ENCODE data around the gene MCCC1. TPM values are rescaled to one million over a fixed set of nuclear protein-coding genes. Genes with fewer than 3 reads are reported as not detected.
A peak's percentile ranks its signal among the peaks of the same experiment; 100 is the strongest.

MCCC1 gene
- total and polyA plus RNA-seq, 2 donors (not counting 1 experiment from before 2014, with no cell fraction given), result 12.9 to 36.3 TPM

GRCh38 chr3:183046883-183047282, 52.4 kb downstream of the MCCC1 start:
- Mint-ChIP-seq H3K9me3 (ENCODE audit: insufficient read depth) (no peaks in the 10 kb centered on the region), H3K4me1 (peaks cover 31% of the 10 kb centered on the region), H3K4me3 (no peak overlapping the region), H3K27ac (peak overlapping the region; percentile 33), H3K27me3 (no peaks in the 10 kb centered on the region)
- ChIA-PET POLR2A (interaction anchor here (0.6 kb wide), 1 partner anchor 1302 kb away, joined by 7 read pairs; no protein-coding TSS in a partner anchor), CTCF (no interaction called here)
- peak overlapping the region in 1 of 2 donors; percentile 43 for H3K27ac ChIP-seq (ENCODE audit: low read length in 2 of 2)
- peak overlapping the region; percentile 17 for H3K9ac ChIP-seq (ENCODE audit: low read length)
- no peaks in the 10 kb centered on the region for H4K20me1 ChIP-seq (ENCODE audit: control insufficient read depth, insufficient read depth, low read length, poor library complexity, severe bottlenecking)
- ATAC-seq (ENCODE audit: low read depth), result no peak
- H3K4me2 ChIP-seq (replicated peaks; ENCODE audit: low read depth, low read length, poor library complexity, severe bottlenecking), result peak overlapping the region; percentile 15
- H3K79me2 ChIP-seq (ENCODE audit: control insufficient read depth, insufficient read depth, low read length), result no peaks in the 10 kb centered on the region
- peaks cover 6 to 24% of the 10 kb centered on the region in 2 experiments for H3K36me3 ChIP-seq (replicated peaks in 1 of 2; ENCODE audit: control extremely low read depth in 1 of 2, control insufficient read depth in 1 of 2, extremely low read depth in 1 of 2, insufficient read depth in 2 of 2, low read length in 1 of 2)
- TF ChIP-seq, protein P1, sequence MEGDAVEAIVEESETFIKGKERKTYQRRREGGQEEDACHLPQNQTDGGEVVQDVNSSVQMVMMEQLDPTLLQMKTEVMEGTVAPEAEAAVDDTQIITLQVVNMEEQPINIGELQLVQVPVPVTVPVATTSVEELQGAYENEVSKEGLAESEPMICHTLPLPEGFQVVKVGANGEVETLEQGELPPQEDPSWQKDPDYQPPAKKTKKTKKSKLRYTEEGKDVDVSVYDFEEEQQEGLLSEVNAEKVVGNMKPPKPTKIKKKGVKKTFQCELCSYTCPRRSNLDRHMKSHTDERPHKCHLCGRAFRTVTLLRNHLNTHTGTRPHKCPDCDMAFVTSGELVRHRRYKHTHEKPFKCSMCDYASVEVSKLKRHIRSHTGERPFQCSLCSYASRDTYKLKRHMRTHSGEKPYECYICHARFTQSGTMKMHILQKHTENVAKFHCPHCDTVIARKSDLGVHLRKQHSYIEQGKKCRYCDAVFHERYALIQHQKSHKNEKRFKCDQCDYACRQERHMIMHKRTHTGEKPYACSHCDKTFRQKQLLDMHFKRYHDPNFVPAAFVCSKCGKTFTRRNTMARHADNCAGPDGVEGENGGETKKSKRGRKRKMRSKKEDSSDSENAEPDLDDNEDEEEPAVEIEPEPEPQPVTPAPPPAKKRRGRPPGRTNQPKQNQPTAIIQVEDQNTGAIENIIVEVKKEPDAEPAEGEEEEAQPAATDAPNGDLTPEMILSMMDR (IDR thresholded peaks at IDR 0.05), result no peak
- no peak for TF ChIP-seq EZH2 (IDR thresholded peaks at IDR 0.05; ENCODE audit: borderline replicate concordance, insufficient read depth, low read depth, low read length, poor library complexity, severe bottlenecking)
- 71% methylated on average over 1 of the region's 2 CpGs for WGBS (ENCODE audit: insufficient coverage)
- no peak overlapping the region for H3K4me3 ChIP-seq (ENCODE audit: control extremely low read depth in 1 of 5, extremely low read depth in 1 of 5, insufficient read depth in 1 of 5, low read depth in 2 of 5, low read length in 4 of 5)
- intact Hi-C loops (cut with micrococcal nuclease), result no loop called here
- no peaks in the 10 kb centered on the region for H3K9me3 ChIP-seq (ENCODE audit: control extremely low read depth in 1 of 3, control insufficient read depth in 2 of 3, insufficient read depth in 1 of 3, low read length in 2 of 3)
- H3K27me3 ChIP-seq (replicated peaks in 1 of 4; ENCODE audit: control extremely low read depth in 1 of 4, control insufficient read depth in 3 of 4, insufficient read depth in 4 of 4, low read length in 3 of 4), result no peaks in the 10 kb centered on the region
- peaks cover 17 to 25% of the 10 kb centered on the region in 2 donors for H3K4me1 ChIP-seq (ENCODE audit: control insufficient read depth in 2 of 2, insufficient read depth in 2 of 2, low read length in 2 of 2)
- DNase-seq, result peak; percentile 29
- no peak overlapping the region for H2AFZ ChIP-seq (ENCODE audit: insufficient read depth, low read depth, low read length, poor library complexity, severe bottlenecking)

DNA sequence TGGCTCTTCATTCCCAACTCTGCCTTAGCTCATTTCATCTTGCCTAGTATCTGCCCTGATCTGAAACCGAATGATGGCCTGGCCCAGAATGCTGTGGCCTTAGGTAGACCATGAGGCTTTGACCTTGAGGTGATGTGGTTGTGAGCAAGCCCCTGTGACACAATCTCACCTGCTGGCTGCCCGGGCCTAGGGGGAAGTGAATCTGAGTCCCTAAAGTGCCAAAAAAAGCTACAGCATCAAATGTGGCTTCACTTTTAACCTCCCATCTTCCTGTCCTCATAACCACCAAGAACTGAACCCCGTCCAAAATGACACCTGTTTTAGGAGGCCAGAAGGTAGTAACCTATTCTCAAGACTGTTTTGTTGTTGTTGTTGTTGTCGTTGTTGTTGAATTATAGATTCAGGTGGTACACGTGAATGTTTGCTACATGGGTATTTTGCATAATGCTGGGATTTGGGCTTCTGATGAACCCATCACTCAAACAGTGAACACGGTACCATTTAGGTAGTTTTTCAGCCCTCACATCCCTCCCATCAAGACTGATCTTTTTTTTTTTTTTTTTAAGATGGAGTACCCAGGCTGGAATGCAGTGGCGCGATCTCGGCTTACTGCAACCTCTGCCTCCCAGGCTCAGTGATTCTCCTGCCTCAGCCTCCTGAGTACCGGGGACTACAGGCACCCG, 54.6 kb downstream of the MCCC1 start:
- no peaks in the 10 kb centered on the region for H3K9me3 Mint-ChIP-seq (ENCODE audit: insufficient read depth)
- Histone ChIP-seq H3K4me2 (replicated peaks; ENCODE audit: low read depth, low read length, poor library complexity, severe bottlenecking) (peak overlapping the region; percentile 39), H3K4me1 (ENCODE audit: control insufficient read depth in 2 of 2, insufficient read depth in 2 of 2, low read length in 2 of 2) (peaks cover 17 to 25% of the 10 kb centered on the region in 2 donors), H2AFZ (ENCODE audit: insufficient read depth, low read depth, low read length, poor library complexity, severe bottlenecking) (no peak overlapping the region), H3K4me3 (ENCODE audit: control extremely low read depth in 1 of 5, extremely low read depth in 1 of 5, insufficient read depth in 1 of 5, low read depth in 2 of 5, low read length in 4 of 5) (no peak overlapping the region), H4K20me1 (ENCODE audit: control insufficient read depth, insufficient read depth, low read length, poor library complexity, severe bottlenecking) (no peaks in the 10 kb centered on the region), H3K9me3 (ENCODE audit: control extremely low read depth in 1 of 3, control insufficient read depth in 2 of 3, insufficient read depth in 1 of 3, low read length in 2 of 3) (no peaks in the 10 kb centered on the region), H3K27ac (ENCODE audit: low read length in 2 of 2) (no peak overlapping the region), H3K27me3 (replicated peaks in 1 of 4; ENCODE audit: control extremely low read depth in 1 of 4, control insufficient read depth in 3 of 4, insufficient read depth in 4 of 4, low read length in 3 of 4) (no peaks in the 10 kb centered on the region), H3K36me3 (replicated peaks in 1 of 2; ENCODE audit: control extremely low read depth in 1 of 2, control insufficient read depth in 1 of 2, extremely low read depth in 1 of 2, insufficient read depth in 2 of 2, low read length in 1 of 2) (peaks cover 4 to 14% of the 10 kb centered on the region in 2 experiments), H3K9ac (ENCODE audit: low read length) (no peak overlapping the region), H3K79me2 (ENCODE audit: control insufficient read depth, insufficient read depth, low read length) (no peaks in the 10 kb centered on the region)
- 100% methylated on average over 1 of the region's 11 CpGs for WGBS (ENCODE audit: insufficient coverage)
- ChIA-PET POLR2A (no interaction called here), CTCF (no interaction called here)
- TF ChIP-seq EZH2 (IDR thresholded peaks at IDR 0.05; ENCODE audit: borderline replicate concordance, insufficient read depth, low read depth, low read length, poor library complexity, severe bottlenecking), result no peak
- TF ChIP-seq, protein P1 (IDR thresholded peaks at IDR 0.05), result no peak
- peaks cover 34% of the 10 kb centered on the region for H3K4me1 Mint-ChIP-seq
- no peaks in the 10 kb centered on the region for H3K27me3 Mint-ChIP-seq
- ATAC-seq (ENCODE audit: low read depth), result peak; percentile 39
- peak overlapping the region; percentile 54 for H3K4me3 Mint-ChIP-seq
- DNase-seq, result peak; percentile 53
- peak overlapping the region; percentile 71 for H3K27ac Mint-ChIP-seq
- intact Hi-C loops (cut with micrococcal nuclease), result no loop called here
